H9 (cell line): ENCODE measurements around the gene LRRC3. TPM values are rescaled to one million over a fixed set of nuclear protein-coding genes. Genes with fewer than 3 reads are reported as not detected.
A peak's percentile ranks its signal among the peaks of the same experiment; 100 is the strongest.

ENCODE experiments used
- DNase-seq: peaks from one replicate; pipeline ENCODE4 v3.0.0-alpha.2; 2017
- H2AFZ ChIP-seq: one replicate; pipeline ENCODE4 v1.6.1; 2013; ENCODE audit warnings: mild to moderate bottlenecking, low read length, control low read depth, moderate library complexity
- H2AK5ac ChIP-seq: 2 replicates; pipeline ENCODE4 v1.6.1; 2013; ENCODE audit warnings: low read length, control low read depth, mixed read lengths; ENCODE audit not compliant: insufficient read length
- H2BK120ac ChIP-seq: one replicate; pipeline ENCODE4 v1.6.1; 2013; ENCODE audit warnings: low read depth, mild to moderate bottlenecking, low read length, control low read depth, inconsistent platforms; ENCODE audit not compliant: poor library complexity, severe bottlenecking
- H2BK12ac ChIP-seq: 2 replicates; pipeline ENCODE4 v1.6.1; 2013; ENCODE audit warnings: low read length, control low read depth, mixed read lengths, low read depth; ENCODE audit not compliant: insufficient read length
- H2BK15ac ChIP-seq: 2 replicates; pipeline ENCODE4 v1.6.1; 2013; ENCODE audit warnings: low read depth, low read length, control low read depth
- H2BK20ac ChIP-seq: one replicate; pipeline ENCODE4 v1.6.1; 2013; ENCODE audit warnings: low read depth, mild to moderate bottlenecking, low read length, control low read depth, inconsistent platforms; ENCODE audit not compliant: poor library complexity, severe bottlenecking
- H2BK5ac ChIP-seq: 2 replicates; pipeline ENCODE4 v1.6.1; 2013; ENCODE audit warnings: low read length, control low read depth, mixed read lengths; ENCODE audit not compliant: insufficient read length
- H3K14ac ChIP-seq: 2 replicates; pipeline ENCODE4 v1.6.1; 2013; ENCODE audit warnings: low read length, control low read depth; ENCODE audit not compliant: insufficient read depth
- H3K18ac ChIP-seq: 2 replicates; pipeline ENCODE4 v1.6.1; 2013; ENCODE audit warnings: low read depth, mild to moderate bottlenecking, mixed read lengths, low read length, control low read depth; ENCODE audit not compliant: insufficient read length
- H3K23ac ChIP-seq: 2 replicates; pipeline ENCODE4 v1.6.1; 2013; ENCODE audit warnings: low read length, control low read depth, mixed read lengths, low read depth; ENCODE audit not compliant: insufficient read length
- H3K23me2 ChIP-seq: 2 replicates; pipeline ENCODE4 v1.6.1; 2013; ENCODE audit warnings: low read depth, mild to moderate bottlenecking, mixed read lengths, low read length, control low read depth; ENCODE audit not compliant: insufficient read length, poor library complexity, severe bottlenecking
- H3K27ac ChIP-seq: 2 replicates; pipeline ENCODE4 v1.5.1; 2013; ENCODE audit warnings: low read length, control low read depth, mixed read lengths, low read depth; ENCODE audit not compliant: insufficient read length
- H3K27me3 ChIP-seq: 2 replicates; pipeline ENCODE4 v1.6.1; 2013; ENCODE audit warnings: low read length, control low read depth, inconsistent platforms; ENCODE audit not compliant: insufficient read depth
- H3K4ac ChIP-seq: 2 replicates; pipeline ENCODE4 v1.6.1; 2013; ENCODE audit warnings: low read depth, mild to moderate bottlenecking, control low read depth, inconsistent platforms, low read length, moderate library complexity
- H3K4me1 ChIP-seq: 2 replicates; pipeline ENCODE4 v1.6.1; 2013; ENCODE audit warnings: low read length, control low read depth, inconsistent platforms; ENCODE audit not compliant: insufficient read depth
- H3K4me2 ChIP-seq: 2 replicates; pipeline ENCODE4 v1.6.1; 2013; ENCODE audit warnings: low read length, control low read depth, mixed read lengths; ENCODE audit not compliant: insufficient read length, insufficient read depth
- H3K56ac ChIP-seq: 2 replicates; pipeline ENCODE4 v1.6.1; 2013; ENCODE audit warnings: low read depth, mild to moderate bottlenecking, mixed read lengths, low read length, control low read depth; ENCODE audit not compliant: insufficient read length
- H3K79me1 ChIP-seq: 2 replicates; pipeline ENCODE4 v1.6.1; 2013; ENCODE audit warnings: low read depth, mild to moderate bottlenecking, moderate library complexity, low read length, control low read depth, inconsistent platforms; ENCODE audit not compliant: insufficient read depth, poor library complexity, severe bottlenecking
- H3K79me2 ChIP-seq: 2 replicates; pipeline ENCODE4 v1.6.1; 2013; ENCODE audit warnings: low read length, control low read depth, inconsistent platforms; ENCODE audit not compliant: insufficient read depth
- H3K9ac ChIP-seq: 2 replicates; pipeline ENCODE4 v1.6.1; 2013; ENCODE audit warnings: low read length, control low read depth, mixed read lengths; ENCODE audit not compliant: insufficient read length; ENCODE audit errors: extremely low read depth
- H3K9me3 ChIP-seq: one replicate; pipeline ENCODE4 v1.6.1; 2013; ENCODE audit warnings: low read depth, low read length, inconsistent platforms; ENCODE audit not compliant: control insufficient read depth
- H3T11ph ChIP-seq: one replicate; pipeline ENCODE4 v1.6.1; 2013; ENCODE audit warnings: mild to moderate bottlenecking, low read length, control low read depth, inconsistent platforms
- H4K20me1 ChIP-seq: one replicate; pipeline ENCODE4 v1.6.1; 2013; ENCODE audit not compliant: control insufficient read depth, insufficient read length, insufficient read depth
- H4K5ac ChIP-seq: 2 replicates; pipeline ENCODE4 v1.6.1; 2013; ENCODE audit warnings: low read depth, mild to moderate bottlenecking, mixed read lengths, low read length, control low read depth; ENCODE audit not compliant: insufficient read length
- H4K8ac ChIP-seq: replicated peaks from 2 replicates; pipeline ENCODE4 v1.6.1; 2013; ENCODE audit warnings: low read length, control low read depth, mixed read lengths, low read depth; ENCODE audit not compliant: insufficient read length
- H4K91ac ChIP-seq: 2 replicates; pipeline ENCODE4 v1.6.1; 2013; ENCODE audit warnings: low read depth, mild to moderate bottlenecking, moderate library complexity, mixed read lengths, low read length, control low read depth; ENCODE audit not compliant: insufficient read length
- H3K27ac Mint-ChIP-seq, 3 experiments: 2 replicates in 2 of 3; 3 replicates in 1 of 3; pipeline ENCODE4 v1.8.0; 2020 to 2021; ENCODE audit warnings: mixed read lengths in 3 of 3, mild to moderate bottlenecking in 1 of 3, moderate library complexity in 1 of 3
- H3K27me3 Mint-ChIP-seq: 2 replicates; pipeline ENCODE4 v1.8.0; 2021; ENCODE audit warnings: low read depth, mild to moderate bottlenecking, moderate library complexity, mixed read lengths
- H3K36me3 Mint-ChIP-seq, 3 experiments: 2 replicates in 2 of 3; 3 replicates in 1 of 3; pipeline ENCODE4 v1.8.0; 2020 to 2021; ENCODE audit warnings: low read depth in 3 of 3, mixed read lengths in 3 of 3; ENCODE audit not compliant: insufficient read depth in 1 of 3
- H3K4me1 Mint-ChIP-seq, 2 experiments: 2 replicates each; pipeline ENCODE4 v1.8.0; 2020; ENCODE audit warnings: mixed read lengths in 2 of 2
- H3K4me3 Mint-ChIP-seq, 2 experiments: 2 replicates in 1 of 2; 3 replicates in 1 of 2; pipeline ENCODE4 v1.8.0; 2020 to 2021; ENCODE audit warnings: mild to moderate bottlenecking in 2 of 2, mixed read lengths in 2 of 2, moderate library complexity in 1 of 2
- H3K9me3 Mint-ChIP-seq, 2 experiments: 2 replicates in 1 of 2; 3 replicates in 1 of 2; pipeline ENCODE4 v1.8.0; 2020; ENCODE audit warnings: mild to moderate bottlenecking in 2 of 2, mixed read lengths in 2 of 2, moderate library complexity in 1 of 2
- CTCF ChIP-seq: fragments of 200-600 bp; sonication (generic); conservative IDR thresholded peaks from 3 replicates; pipeline ENCODE4 v1.8.0; 2021; ENCODE audit warnings: antibody characterized with exemption, mild to moderate bottlenecking
- WGBS: extraction: QIAGEN DNeasy Blood & Tissue Kit; methylation state at CpG from one replicate; pipeline ENCODE4 v1.1.7; 2013; ENCODE audit warnings: missing lambda C conversion rate, low lambda C conversion rate, mixed read lengths; ENCODE audit not compliant: insufficient read length; ENCODE audit errors: extremely low coverage; 5-methylcytosine and 5-hydroxymethylcytosine counted together
- total RNA-seq: library from RNA; stranded (reverse); gene quantifications from 2 replicates; pipeline ENCODE4 v1.2.1, GENCODE V29; 2021

Gene LRRC3
- total RNA-seq, 1 experiment from 2014 or later: 3.1 TPM

GRCh38 chr21:44436111-44436611 is 19.1 kb upstream of the LRRC3 start:
- Histone ChIP-seq H3K9ac (no peak overlapping the region), H3K18ac (no peak overlapping the region), H2BK120ac (no peak overlapping the region), H2BK20ac (no peak overlapping the region), H3K79me2 (no peaks in the 10 kb centered on the region), H4K20me1 (no peaks in the 10 kb centered on the region), H2BK15ac (no peak overlapping the region), H2AK5ac (no peak overlapping the region), H3K27me3 (no peaks in the 10 kb centered on the region), H2BK12ac (no peak overlapping the region), H3K27ac (no peak overlapping the region), H3K23ac (no peak overlapping the region), H3K79me1 (no peaks in the 10 kb centered on the region), H3K14ac (no peak overlapping the region; the same call in 1 of the 2 replicates), H3K23me2 (no peaks in the 10 kb centered on the region), H2AFZ (no peak overlapping the region), H3K56ac (no peak overlapping the region), H4K8ac (no peak overlapping the region), H3K4me1 (no peaks in the 10 kb centered on the region), H4K5ac (no peak overlapping the region), H3K4me2 (no peak overlapping the region), H3K9me3 (no peaks in the 10 kb centered on the region), H2BK5ac (no peak overlapping the region), H3T11ph (no peak overlapping the region), H3K4ac (no peak overlapping the region), H4K91ac (no peak overlapping the region)
- TF ChIP-seq CTCF: no peak
- H3K27ac Mint-ChIP-seq: no peak overlapping the region
- H3K27me3 Mint-ChIP-seq: no peaks in the 10 kb centered on the region; the same call in 1 of the 2 replicates
- peaks cover 2 to 4% of the 10 kb centered on the region in 2 experiments; a peak in 3 of 5 replicates for H3K9me3 Mint-ChIP-seq
- H3K4me3 Mint-ChIP-seq: no peak overlapping the region
- H3K4me1 Mint-ChIP-seq: no peaks in the 10 kb centered on the region
- no peaks in the 10 kb centered on the region; a peak in 2 of 7 replicates for H3K36me3 Mint-ChIP-seq
- DNase-seq: peak; percentile 16
- no CpG with 5 or more reads among the region's 13 CpGs for WGBS
